GM19372 (cell line): ENCODE data around the gene SUPT20HL1.
"Not testable (repeated sequence)": the region's sequence is repeated elsewhere in the genome, so short reads cannot be mapped to it uniquely, and the experiment has no call there.

Source experiments
- ATAC-seq: cut with Tn5 transposase; IDR thresholded peaks from one replicate; pipeline ENCODE4 v1.9.1; 2021; ENCODE audit warnings: mild to moderate bottlenecking, low read depth, moderate library complexity; ENCODE audit not compliant: unreplicated experiment

The SUPT20HL1 gene

GRCh38 chrX:24362089-24362745 lies 1.8 kb downstream of the SUPT20HL1 start:
- ATAC-seq, result not testable (repeated sequence)

GRCh38 chrX:24363432-24364181 lies 3.2 kb downstream of the SUPT20HL1 start:
- not testable (repeated sequence) for ATAC-seq

GRCh38 chrX:24364326-24364725 lies 3.9 kb downstream of the SUPT20HL1 start:
- no peak for ATAC-seq

GRCh38 chrX:24364851-24365538 lies 4.6 kb downstream of the SUPT20HL1 start:
- ATAC-seq, result no peak

GRCh38 chrX:24366762-24367400 lies 6.4 kb downstream of the SUPT20HL1 start:
- not testable (repeated sequence) for ATAC-seq

GRCh38 chrX:24369816-24370215 lies 9.4 kb downstream of the SUPT20HL1 start:
- no peak for ATAC-seq

GRCh38 chrX:24371391-24371972 lies 11.0 kb downstream of the SUPT20HL1 start:
- ATAC-seq, result peak; percentile 83

- no peak for ATAC-seq
These were observed 11.8 kb downstream of the SUPT20HL1 start for GRCh38 chrX:24372021-24372763.

- no peak for ATAC-seq
These were observed 15.2 kb downstream of the SUPT20HL1 start for GRCh38 chrX:24375600-24376131.

GRCh38 chrX:24376403-24376802 lies 16.0 kb downstream of the SUPT20HL1 start:
- no peak for ATAC-seq

- no peak for ATAC-seq
These were observed 16.8 kb downstream of the SUPT20HL1 start for GRCh38 chrX:24377195-24377594.

GRCh38 chrX:24377911-24378468 lies 17.6 kb downstream of the SUPT20HL1 start:
- ATAC-seq, result no peak

- ATAC-seq, result no peak
These were observed 18.3 kb downstream of the SUPT20HL1 start for GRCh38 chrX:24378706-24379105.

GRCh38 chrX:24380262-24381187 lies 20.1 kb downstream of the SUPT20HL1 start:
- ATAC-seq, result no peak

GRCh38 chrX:24382315-24382714 lies 21.9 kb downstream of the SUPT20HL1 start:
- ATAC-seq, result not testable (repeated sequence)

GRCh38 chrX:24387724-24388123 lies 27.3 kb downstream of the SUPT20HL1 start:
- ATAC-seq, result no peak

GRCh38 chrX:24391389-24391788 lies 30.9 kb downstream of the SUPT20HL1 start:
- ATAC-seq, result no peak

- ATAC-seq, result no peak
These were observed 31.4 kb downstream of the SUPT20HL1 start for GRCh38 chrX:24391843-24392242.
